KOPT-K1 (cell line): ENCODE results near the gene TLNRD1.

Experiments used
- H3K27ac ChIP-seq: fragments of 200-600 bp; sonication (generic); 2 replicates; pipeline ENCODE4 v1.5.1; 2016; ENCODE audit warnings: antibody characterized with exemption, mild to moderate bottlenecking, low read depth, low read length; ENCODE audit not compliant: poor library complexity, severe bottlenecking
- H3K36me3 ChIP-seq: fragments of 200-600 bp; sonication (generic); 2 replicates; pipeline ENCODE4 v1.5.1; 2017; ENCODE audit warnings: antibody characterized with exemption, mild to moderate bottlenecking, low read length, moderate library complexity; ENCODE audit not compliant: insufficient read depth
- H3K9me3 ChIP-seq: fragments of 200-600 bp; sonication (generic); 2 replicates; pipeline ENCODE4 v1.5.1; 2017; ENCODE audit warnings: antibody characterized with exemption, low read length, mild to moderate bottlenecking; ENCODE audit not compliant: insufficient read depth, poor library complexity, severe bottlenecking

Gene TLNRD1

GRCh38 chr15:81003097-81003350 lies 2.3 kb downstream of the TLNRD1 start:
- H3K27ac ChIP-seq, result no peak overlapping the region
- peaks cover 25% of the 10 kb centered on the region; the same call in 1 of the 2 replicates for H3K36me3 ChIP-seq
- no peaks in the 10 kb centered on the region for H3K9me3 ChIP-seq

GRCh38 chr15:81006124-81006523 lies 5.4 kb downstream of the TLNRD1 start:
- peaks cover 25% of the 10 kb centered on the region; the same call in 1 of the 2 replicates for H3K36me3 ChIP-seq
- no peak overlapping the region for H3K27ac ChIP-seq
- H3K9me3 ChIP-seq, result no peaks in the 10 kb centered on the region

- H3K36me3 ChIP-seq, result peaks cover 25% of the 10 kb centered on the region; the same call in 1 of the 2 replicates
- no peak overlapping the region for H3K27ac ChIP-seq
- no peaks in the 10 kb centered on the region for H3K9me3 ChIP-seq
Measured at GRCh38 chr15:81007428-81008064, 6.8 kb downstream of the TLNRD1 start.

- H3K36me3 ChIP-seq, result peaks cover 20% of the 10 kb centered on the region; the same call in 1 of the 2 replicates
- no peak overlapping the region for H3K27ac ChIP-seq
- H3K9me3 ChIP-seq, result no peaks in the 10 kb centered on the region
Measured at GRCh38 chr15:81008312-81008711, 7.6 kb downstream of the TLNRD1 start.

GRCh38 chr15:81010086-81010485 lies 9.4 kb downstream of the TLNRD1 start:
- Histone ChIP-seq H3K36me3 (peaks cover 6% of the 10 kb centered on the region; the same call in 1 of the 2 replicates), H3K9me3 (no peaks in the 10 kb centered on the region), H3K27ac (no peak overlapping the region)

- Histone ChIP-seq H3K36me3 (no peaks in the 10 kb centered on the region), H3K27ac (no peak overlapping the region), H3K9me3 (no peaks in the 10 kb centered on the region)
Measured at GRCh38 chr15:81011593-81011992, 10.9 kb downstream of the TLNRD1 start.

- no peaks in the 10 kb centered on the region for H3K36me3 ChIP-seq
- H3K27ac ChIP-seq, result no peak overlapping the region
- H3K9me3 ChIP-seq, result no peaks in the 10 kb centered on the region
Measured at GRCh38 chr15:81012588-81012987, 11.9 kb downstream of the TLNRD1 start.

GRCh38 chr15:81013396-81013929 lies 12.7 kb downstream of the TLNRD1 start:
- Histone ChIP-seq H3K27ac (no peak overlapping the region), H3K36me3 (no peaks in the 10 kb centered on the region)

GRCh38 chr15:81014446-81015093 lies 13.8 kb downstream of the TLNRD1 start:
- no peaks in the 10 kb centered on the region for H3K36me3 ChIP-seq
- H3K9me3 ChIP-seq, result no peaks in the 10 kb centered on the region
- no peak overlapping the region for H3K27ac ChIP-seq

More at GRCh38 chr15:81013396-81013929, 12.7 kb downstream of the TLNRD1 start:
- no peaks in the 10 kb centered on the region for H3K9me3 ChIP-seq

- no peak overlapping the region for H3K27ac ChIP-seq
- H3K9me3 ChIP-seq, result no peaks in the 10 kb centered on the region
- no peaks in the 10 kb centered on the region for H3K36me3 ChIP-seq
Measured at GRCh38 chr15:81015621-81016488, 15.1 kb downstream of the TLNRD1 start.

- Histone ChIP-seq H3K27ac (no peak overlapping the region), H3K36me3 (no peaks in the 10 kb centered on the region)
Measured at GRCh38 chr15:81016489-81017068, 15.9 kb downstream of the TLNRD1 start.

GRCh38 chr15:81018197-81018596 lies 17.5 kb downstream of the TLNRD1 start:
- H3K27ac ChIP-seq, result no peak overlapping the region
- H3K36me3 ChIP-seq, result no peaks in the 10 kb centered on the region

More at GRCh38 chr15:81016489-81017068, 15.9 kb downstream of the TLNRD1 start:
- no peaks in the 10 kb centered on the region for H3K9me3 ChIP-seq

GRCh38 chr15:81021321-81021720 lies 20.6 kb downstream of the TLNRD1 start:
- Histone ChIP-seq H3K9me3 (no peaks in the 10 kb centered on the region), H3K36me3 (no peaks in the 10 kb centered on the region), H3K27ac (no peak overlapping the region)

More at GRCh38 chr15:81018197-81018596, 17.5 kb downstream of the TLNRD1 start:
- H3K9me3 ChIP-seq, result no peaks in the 10 kb centered on the region

- H3K9me3 ChIP-seq, result no peaks in the 10 kb centered on the region
- no peak overlapping the region for H3K27ac ChIP-seq
- no peaks in the 10 kb centered on the region for H3K36me3 ChIP-seq
Measured at GRCh38 chr15:81023483-81024264, 23.0 kb downstream of the TLNRD1 start.
